ENCODE measurements around the gene ZNF41. TPM values are rescaled to one million over a fixed set of nuclear protein-coding genes. Genes with fewer than 3 reads are reported as not detected.
"Not testable (repeated sequence)": the region's sequence is repeated elsewhere in the genome, so short reads cannot be mapped to it uniquely, and the experiment has no call there.

The ZNF41 gene
- polyA plus RNA-seq (ENCODE audit: insufficient read length) = 15.4 TPM
- long read RNA-seq, donor 1, full-length matches to known transcripts = 1 of 1 reads
- long read RNA-seq, donor 1, partial matches to known transcripts = 0 of 1 reads
- long read RNA-seq, donor 1, other reads (novel, unspliced or antisense) = 0 of 1 reads
- long read RNA-seq, donor 2 = 0 reads
- long read RNA-seq, donor 3, full-length matches to known transcripts = 1 of 1 reads
- long read RNA-seq, donor 3, partial matches to known transcripts = 0 of 1 reads
- long read RNA-seq, donor 3, other reads (novel, unspliced or antisense) = 0 of 1 reads
- long read RNA-seq, donor 4 = 0 reads
- long read RNA-seq, donor 5, full-length matches to known transcripts = 1 of 1 reads
- long read RNA-seq, donor 5, partial matches to known transcripts = 0 of 1 reads
- long read RNA-seq, donor 5, other reads (novel, unspliced or antisense) = 0 of 1 reads
- long read RNA-seq, donor 6 = 0 reads
- long read RNA-seq, donor 7 = 0 reads
- long read RNA-seq, donor 8 = 0 reads

GRCh38 chrX:47482512-47483305, at the start of gene ZNF41:
TSS of gene ZNF41 (minus strand) at chrX:47483222. CDS start at chrX:47467481, 15,741 bp downstream.
- DNase-seq = peak; percentile 70

DNA sequence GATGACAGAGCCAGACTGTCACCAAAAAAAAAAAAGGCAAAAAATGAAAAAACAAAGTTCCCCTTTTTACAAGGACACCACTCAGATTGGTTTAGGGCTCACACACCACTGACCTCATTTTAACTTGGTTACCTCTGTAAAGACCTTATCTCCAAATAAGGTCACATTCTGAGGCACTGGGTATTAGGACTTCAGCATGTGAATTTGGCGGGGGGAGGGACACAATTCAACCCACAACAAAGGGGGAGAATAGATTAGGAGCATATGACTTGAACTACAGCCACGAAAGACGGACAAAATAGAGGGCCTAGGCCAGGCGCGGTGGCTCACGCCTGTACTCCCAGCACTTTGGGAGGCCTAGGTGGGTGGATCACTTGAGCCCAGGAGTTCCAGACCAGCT, 47.0 kb upstream of the ZNF41 start:
- no peak for DNase-seq

GRCh38 chrX:47529548-47529947, 46.5 kb upstream of the ZNF41 start:
- no peak for DNase-seq

- no peak for DNase-seq
Observed at GRCh38 chrX:47523713-47524166, 40.7 kb upstream of the ZNF41 start.

GRCh38 chrX:47523297-47523696, 40.3 kb upstream of the ZNF41 start:
- peak; percentile 71 for DNase-seq

DNA sequence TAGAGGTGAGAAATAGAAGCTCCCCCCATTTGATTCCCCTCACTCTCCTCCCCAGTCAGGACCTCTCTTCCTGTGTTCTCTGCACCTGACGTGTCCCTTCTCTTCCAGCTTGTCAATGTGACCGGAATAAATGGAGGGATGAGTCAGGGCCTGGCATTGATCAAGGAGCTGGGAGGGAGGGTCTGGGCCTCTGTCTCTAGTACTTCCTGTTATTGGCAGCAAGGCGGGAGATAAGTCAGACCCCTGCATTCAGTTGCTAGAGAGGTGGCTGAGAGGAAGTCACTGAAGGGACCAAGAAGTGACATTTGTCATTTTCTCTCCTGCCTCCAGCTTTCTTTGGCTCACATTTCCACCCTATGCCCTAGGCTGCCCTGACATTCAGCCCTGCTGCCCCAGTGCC, 35.1 kb upstream of the ZNF41 start:
- no peak for DNase-seq

- DNase-seq = no peak
Observed at GRCh38 chrX:47515941-47516665, 33.1 kb upstream of the ZNF41 start.

- no peak for DNase-seq
Observed at GRCh38 chrX:47514533-47515235, 31.7 kb upstream of the ZNF41 start.

GRCh38 chrX:47513034-47513965, 30.3 kb upstream of the ZNF41 start:
- not testable (repeated sequence) for DNase-seq

DNA sequence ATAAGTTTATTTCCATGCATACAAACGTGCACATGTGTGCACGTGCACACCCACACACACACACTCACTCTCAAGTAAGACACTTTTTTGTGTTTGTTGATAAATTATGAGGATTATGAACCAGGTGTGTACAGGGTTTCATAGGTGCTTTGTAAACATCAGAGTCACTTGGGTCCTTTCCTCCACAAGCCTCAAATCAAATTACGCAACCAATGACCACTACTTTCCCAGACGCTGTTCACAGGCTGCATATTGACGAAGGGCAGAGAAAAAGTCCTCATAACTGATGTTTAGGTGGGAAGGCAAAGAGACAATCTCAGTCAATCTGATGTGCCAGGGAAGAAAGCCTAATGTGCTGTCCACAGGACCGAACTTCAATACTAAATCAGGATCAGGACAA, 29.4 kb upstream of the ZNF41 start:
- not testable (repeated sequence) for DNase-seq

DNA sequence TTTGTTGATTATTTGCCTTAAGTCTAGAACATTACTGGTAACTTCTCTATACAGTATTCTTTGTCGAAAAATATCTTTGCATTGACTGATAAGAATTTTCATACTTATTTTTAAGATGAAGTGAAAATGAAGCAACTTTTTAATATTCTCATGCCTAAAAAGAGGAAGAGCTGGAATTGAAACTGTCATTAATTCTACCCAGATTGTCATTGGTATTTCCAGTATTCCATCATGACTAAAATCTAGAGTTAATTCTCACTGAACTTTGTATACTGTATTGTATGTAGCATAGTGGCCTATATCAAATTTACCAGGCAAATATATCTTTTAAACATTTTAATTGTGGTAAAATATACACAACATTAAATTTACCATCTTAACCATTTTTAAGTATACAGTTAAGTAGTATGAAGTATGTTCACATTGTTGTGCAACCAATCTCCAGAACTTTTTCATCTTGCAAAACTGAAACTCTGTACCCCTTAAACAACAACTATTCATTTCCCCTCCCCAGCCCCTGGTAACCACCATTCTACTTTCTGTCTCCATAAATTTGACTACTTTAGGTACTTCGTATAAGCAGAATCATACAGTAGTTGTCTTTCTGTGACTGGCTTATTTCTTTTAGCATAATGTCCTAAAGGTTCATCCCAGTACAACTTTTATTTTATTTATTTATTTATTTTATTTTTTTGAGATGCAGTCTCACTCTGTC, 24.3 kb upstream of the ZNF41 start:
- DNase-seq = no peak

DNA sequence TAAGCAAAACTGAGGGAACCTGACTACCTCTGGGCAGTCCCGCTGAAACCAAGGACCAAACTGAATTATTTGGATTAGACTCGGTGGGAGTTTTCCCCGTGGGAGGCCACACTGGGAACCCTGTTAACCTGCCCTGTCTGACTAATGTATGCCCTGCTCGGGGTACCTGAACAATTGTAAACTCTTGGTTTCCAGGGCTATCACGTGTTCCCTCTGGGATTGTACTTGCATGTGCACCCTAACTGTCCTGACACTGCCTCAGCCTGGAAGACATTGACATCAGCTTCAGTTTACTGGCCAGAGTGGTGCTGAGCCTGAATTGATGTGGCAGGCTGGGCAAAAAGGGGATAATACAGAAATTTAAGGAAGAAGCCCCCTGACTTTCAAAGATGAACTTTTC, 20.1 kb upstream of the ZNF41 start:
- DNase-seq = no peak

GRCh38 chrX:47502316-47503125, 19.5 kb upstream of the ZNF41 start:
- DNase-seq = no peak

GRCh38 chrX:47501226-47502074, 18.4 kb upstream of the ZNF41 start:
- no peak for DNase-seq

- DNase-seq = no peak
Observed at GRCh38 chrX:47500554-47500953, 17.5 kb upstream of the ZNF41 start.

DNA sequence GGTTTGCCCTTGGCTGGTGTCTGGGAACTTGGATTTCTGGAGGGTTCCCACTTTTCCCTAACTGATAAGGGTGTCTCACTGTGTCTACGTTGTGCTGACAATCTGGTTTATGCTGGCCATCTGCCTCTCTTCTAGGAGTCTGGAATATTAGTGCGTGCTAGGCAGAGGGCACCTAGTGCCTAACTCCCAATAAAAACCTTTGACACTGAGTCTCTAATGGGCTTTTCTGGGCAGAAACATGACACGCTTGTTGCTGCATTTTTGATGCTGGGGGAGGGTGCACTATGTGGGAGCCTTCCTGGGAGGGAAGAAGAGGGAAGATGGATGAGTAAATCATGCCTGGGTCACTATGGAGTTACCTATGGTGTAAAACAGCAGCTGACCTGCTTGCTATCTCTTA, 16.3 kb upstream of the ZNF41 start:
- DNase-seq = no peak

DNA sequence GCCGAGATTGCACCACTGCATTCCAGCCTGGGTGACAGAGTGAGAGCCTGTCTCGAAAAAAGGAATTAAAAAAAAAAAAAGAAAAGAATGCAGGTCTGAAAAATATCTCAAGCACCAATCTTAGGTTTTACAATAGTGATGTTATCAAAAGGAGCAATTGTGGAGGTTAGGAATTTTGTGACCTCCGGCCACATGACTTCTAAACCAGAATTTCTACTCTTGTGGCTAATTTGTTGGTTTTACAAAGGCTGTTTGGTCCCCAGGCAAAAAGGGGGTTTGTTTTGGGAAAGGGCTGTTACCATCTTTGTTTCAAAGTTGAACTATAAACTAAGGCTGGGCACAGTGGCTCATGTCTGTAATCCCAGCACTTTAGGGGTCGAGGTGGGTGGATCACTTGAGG, 15.4 kb upstream of the ZNF41 start:
- no peak for DNase-seq

Measured in left kidney (tissue), 8 donors.